Spleen (tissue), 11 donors: Measurements from ENCODE around the gene BLOC1S4. TPM values are rescaled to one million over a fixed set of nuclear protein-coding genes. Genes with fewer than 3 reads are reported as not detected.

ENCODE experiments used
- DNase-seq: peaks from one replicate; pipeline ENCODE4 v3.0.0-alpha.2; 2020
- H3K27ac ChIP-seq, 8 donors: fragments of 200-600 bp; sonication (generic) in 7 of 8; 1 replicate in 4 of 8; 2 replicates in 4 of 8; pipeline versions ENCODE4 v1.5.0 to v1.8.0; 2016 to 2021; ENCODE audit warnings: inconsistent platforms in 4 of 8, mild to moderate bottlenecking in 4 of 8, moderate library complexity in 1 of 8
- H3K27me3 ChIP-seq, 7 donors: fragments of 200-600 bp; sonication (generic) in 6 of 7; replicated peaks in 1 of 7; 1 replicate in 4 of 7; 2 replicates in 3 of 7; pipeline versions ENCODE4 v1.5.0 to v1.8.0; 2016 to 2021; ENCODE audit warnings: inconsistent platforms in 3 of 7, mild to moderate bottlenecking in 1 of 7
- H3K36me3 ChIP-seq, 6 donors: fragments of 200-600 bp; sonication (generic) in 5 of 6; 1 replicate in 4 of 6; 2 replicates in 2 of 6; pipeline versions ENCODE4 v1.5.0 to v1.8.0; 2016 to 2021; ENCODE audit warnings: inconsistent platforms in 2 of 6
- H3K4me1 ChIP-seq, 6 donors: fragments of 200-600 bp; sonication (generic) in 5 of 6; 1 replicate in 3 of 6; 2 replicates in 3 of 6; pipeline versions ENCODE4 v1.5.0 to v1.8.0; 2016 to 2021; ENCODE audit warnings: inconsistent platforms in 3 of 6
- H3K4me3 ChIP-seq, 8 donors: fragments of 200-600 bp; sonication (generic) in 7 of 8; 1 replicate in 4 of 8; 2 replicates in 4 of 8; pipeline versions ENCODE4 v1.5.0 to v1.8.0; 2016 to 2021; ENCODE audit warnings: inconsistent platforms in 4 of 8, mild to moderate bottlenecking in 4 of 8, moderate library complexity in 2 of 8
- H3K9me3 ChIP-seq, 8 donors: fragments of 200-600 bp; sonication (generic) in 7 of 8; 1 replicate in 4 of 8; 2 replicates in 4 of 8; pipeline versions ENCODE4 v1.5.0 to v1.8.0; 2016 to 2021; ENCODE audit warnings: inconsistent platforms in 4 of 8
- CTCF ChIP-seq, 11 experiments: fragments of 200-600 bp in 7 of 11; fragments of 450-650 bp in 4 of 11; sonication (generic) in 4 of 11; IDR thresholded peaks in 8 of 11; conservative IDR thresholded peaks in 3 of 11; 1 replicate in 7 of 11; 2 replicates in 4 of 11; pipeline versions ENCODE4 v1.4.0 to v1.8.0; 2016 to 2021; ENCODE audit warnings: antibody characterized with exemption in 11 of 11, inconsistent platforms in 4 of 11, mild to moderate bottlenecking in 1 of 11
- POLR2A ChIP-seq, 3 donors: fragments of 450-650 bp; IDR thresholded peaks; one replicate each; pipeline ENCODE4 v1.5.1; 2017; ENCODE audit warnings: antibody characterized with exemption in 3 of 3, mild to moderate bottlenecking in 1 of 3
- POLR2AphosphoS5 ChIP-seq, 3 donors: sonication (generic); formaldehyde crosslinking; IDR thresholded peaks; one replicate each; pipeline ENCODE4 v1.5.1; 2017; ENCODE audit warnings: antibody characterized with exemption in 3 of 3
- WGBS, 5 donors: extraction: QIAGEN DNeasy Blood & Tissue Kit in 3 of 5; methylation state at CpG; one replicate each; pipeline versions ENCODE4 v1.1.5 to v1.1.7; 2013 to 2018; 5-methylcytosine and 5-hydroxymethylcytosine counted together
- intact Hi-C: fragments of 100-400 bp; cut with DNase I; formaldehyde crosslinking; loops from one replicate; pipeline ENCODE4 v1.15.0; 2023; ENCODE audit warnings: low total_unique reads
- polyA plus RNA-seq, 3 donors: library from polyadenylated mRNA; stranded (reverse); fragments of 200-250 nt; gene quantifications; one replicate each; pipeline ENCODE4 v1.2.1, GENCODE V29; 2013
- total RNA-seq, 7 donors: library from RNA; depleted of rRNA in 3 of 7; stranded (reverse); fragments of >200 nt in 3 of 7; fragmentation: NEBNext Ultra II Directional in 4 of 7; extraction: Animal tissue kit (Norgen Biotek cat#: 25700) in 4 of 7; gene quantifications; one replicate each; pipeline versions ENCODE4 v1.1.0 to v1.2.1, GENCODE V29; 2016 to 2021
- donor health status: healthy with polysubstance abuse.
- donor health status: DM: no; HTN: no; CAD: no; lungs with moderate emphysema.
- donor health status: DM: no; HTN: no; CAD: no.
- donor health status: Bipolar disorder and iron deficiency.
- donor health status: healthy.
- donor health status: DM: no; HTN: no; CAD: no.
- donor health status: DM: yes; HTN: yes; CAD: no.

Gene BLOC1S4
- total and polyA plus RNA-seq, 10 donors, result 13.4 to 24.2 (median 19.0) TPM

DNA sequence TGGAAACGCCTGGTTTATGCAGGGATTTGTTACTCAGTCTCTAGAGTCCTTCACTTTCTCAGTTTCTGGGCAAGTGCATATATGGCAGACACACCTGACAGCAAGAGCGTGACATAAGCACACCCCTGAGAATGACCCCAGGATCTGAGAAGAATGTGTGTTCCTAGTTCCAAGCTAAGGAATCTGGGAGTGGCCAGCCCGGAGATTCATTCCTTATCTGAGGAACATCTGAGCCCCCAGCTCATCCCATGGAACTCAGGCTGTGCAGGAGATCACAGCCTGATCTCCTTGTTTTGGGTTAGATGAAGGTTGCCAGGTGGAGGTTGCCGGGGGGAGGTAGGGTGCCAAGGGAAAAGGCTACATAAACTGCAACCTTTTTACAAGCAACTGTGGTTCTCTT is 42.8 kb downstream of the BLOC1S4 start:
- Histone ChIP-seq H3K4me3 (no peak overlapping the region), H3K9me3 (no peaks in the 10 kb centered on the region), H3K36me3 (no peaks in the 10 kb centered on the region), H3K27ac (no peak overlapping the region), H3K4me1 (peaks cover 0 to 11% (median 0%) of the 10 kb centered on the region in 6 donors), H3K27me3 (peaks cover 0 to 4% (median 0%) of the 10 kb centered on the region in 7 donors)
- intact Hi-C loops, result no loop called here
- 80 to 95% (median 86%) methylated on average over 4 of the region's 4 CpGs for WGBS, 5 donors
- DNase-seq, result no peak
- no peak for TF ChIP-seq POLR2A (IDR thresholded peaks at IDR 0.05)

DNA sequence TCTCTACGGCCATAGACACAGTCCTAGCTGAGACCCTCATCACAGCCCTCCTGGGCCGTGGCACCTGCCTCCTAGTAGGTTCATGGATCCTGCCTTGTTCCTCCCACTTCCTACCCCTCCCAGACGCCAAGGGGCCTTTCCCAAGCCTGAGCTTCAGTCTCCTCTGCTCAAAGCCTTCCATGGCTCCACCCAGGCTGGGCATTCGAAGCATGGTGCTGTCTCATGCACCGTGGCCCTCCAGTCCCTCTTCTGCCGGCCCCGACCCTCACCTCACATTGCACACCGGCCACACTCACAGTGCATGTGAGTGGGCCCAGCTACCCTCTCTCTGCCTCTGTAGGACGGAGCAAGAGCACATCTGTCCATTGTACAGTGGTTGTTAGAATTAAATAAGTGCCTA is 44.9 kb downstream of the BLOC1S4 start:
- intact Hi-C loops, result no loop called here
- TF ChIP-seq POLR2A (IDR thresholded peaks at IDR 0.05), result no peak
- TF ChIP-seq CTCF (IDR thresholded peaks at IDR 0.05 in 8 of 11, conservative IDR thresholded peaks at IDR 0.05 in 3 of 11), result no peak
- no peak for TF ChIP-seq POLR2AphosphoS5 (IDR thresholded peaks at IDR 0.05)
- Histone ChIP-seq H3K4me3 (no peak overlapping the region), H3K9me3 (no peaks in the 10 kb centered on the region), H3K27ac (no peak overlapping the region), H3K27me3 (peaks cover 0 to 4% (median 0%) of the 10 kb centered on the region in 7 donors), H3K36me3 (no peaks in the 10 kb centered on the region), H3K4me1 (peaks cover 0 to 6% (median 0%) of the 10 kb centered on the region in 6 donors)
- DNase-seq, result no peak
- WGBS, 5 donors, result 87 to 92% (median 91%) methylated on average over 7 to 9 of the region's 9 CpGs

- Histone ChIP-seq H3K9me3 (no peaks in the 10 kb centered on the region), H3K4me1 (peaks cover 0 to 6% (median 0%) of the 10 kb centered on the region in 6 donors), H3K36me3 (no peaks in the 10 kb centered on the region), H3K4me3 (no peak overlapping the region), H3K27me3 (peaks cover 0 to 4% (median 0%) of the 10 kb centered on the region in 7 donors), H3K27ac (no peak overlapping the region)
- peak; percentile 79 for DNase-seq
- WGBS, 5 donors, result 60 to 79% (median 75%) methylated on average over 26 to 35 of the region's 35 CpGs
- intact Hi-C loops, result no loop called here
- peak in 1 of 3 donors; percentile 30 for TF ChIP-seq POLR2AphosphoS5 (IDR thresholded peaks at IDR 0.05)
- TF ChIP-seq POLR2A (IDR thresholded peaks at IDR 0.05), result no peak
Observed at GRCh38 chr4:6761649-6762615, 46.0 kb downstream of the BLOC1S4 start.

DNA sequence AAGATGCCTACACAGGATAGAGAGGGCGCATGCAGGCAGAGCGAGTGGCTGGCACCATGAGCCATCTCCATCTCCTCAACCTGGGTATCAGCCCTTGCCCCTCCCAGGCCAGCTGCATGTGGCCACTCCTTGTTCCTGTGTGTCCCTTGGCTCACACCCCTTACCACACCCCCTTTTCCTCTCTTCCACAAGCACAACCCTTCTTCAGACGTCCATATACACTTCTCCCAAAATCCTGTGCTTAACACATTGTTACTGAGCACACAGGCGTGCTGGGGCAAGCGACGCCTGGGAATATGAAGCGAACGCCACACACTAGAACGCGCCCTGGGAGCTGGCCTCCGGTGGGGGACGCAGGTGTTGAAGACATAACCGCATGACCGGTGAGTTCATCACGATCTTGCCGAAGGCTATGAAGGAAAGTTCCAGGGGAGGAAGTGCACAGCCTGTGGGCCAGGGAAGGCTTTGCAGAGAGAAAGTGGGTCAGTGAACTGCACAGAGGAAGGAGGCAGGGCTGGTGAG is 47.4 kb downstream of the BLOC1S4 start:
- H3K36me3 ChIP-seq, result no peaks in the 10 kb centered on the region
- TF ChIP-seq CTCF (IDR thresholded peaks at IDR 0.05 in 8 of 11, conservative IDR thresholded peaks at IDR 0.05 in 3 of 11) (no peak), POLR2AphosphoS5 (IDR thresholded peaks at IDR 0.05) (no peak), POLR2A (IDR thresholded peaks at IDR 0.05) (no peak)
- no peaks in the 10 kb centered on the region for H3K9me3 ChIP-seq
- H3K27ac ChIP-seq, result no peak overlapping the region
- peaks cover 0 to 18% (median 10%) of the 10 kb centered on the region in 6 donors for H3K4me1 ChIP-seq
- DNase-seq, result no peak
- intact Hi-C loops, result no loop called here
- WGBS, 5 donors, result 74 to 86% (median 82%) methylated on average over 16 of the region's 16 CpGs
- H3K27me3 ChIP-seq, result peaks cover 0 to 4% (median 0%) of the 10 kb centered on the region in 7 donors
- no peak overlapping the region for H3K4me3 ChIP-seq
